Keratinocyte (primary cell): Measurements from ENCODE around the gene SCD5. TPM values are rescaled to one million over a fixed set of nuclear protein-coding genes. Genes with fewer than 3 reads are reported as not detected.

Experiments used
- DNase-seq: peaks from one replicate; pipeline ENCODE4 v3.0.0-alpha.2; 2011; ENCODE audit warnings: low read depth, missing footprints, low spot score
- FAIRE-seq: peaks from 2 replicates; lab custom pipeline; 2011; peaks lifted over from hg19 to GRCh38; lab: Jason Lieb, UNC
- H2AFZ ChIP-seq: 2 replicates; pipeline ENCODE4 v1.6.0; 2012; ENCODE audit warnings: low read length, control low read depth, inconsistent platforms; ENCODE audit not compliant: control insufficient read depth
- H3K27ac ChIP-seq: 2 replicates; pipeline ENCODE4 v1.5.1; 2011; ENCODE audit warnings: low read length; ENCODE audit not compliant: control insufficient read depth, insufficient read depth
- H3K27me3 ChIP-seq: 3 replicates; pipeline ENCODE4 v1.6.0; 2011; ENCODE audit warnings: low read length; ENCODE audit not compliant: control insufficient read depth, insufficient read depth; ENCODE audit errors: extremely low read depth
- H3K36me3 ChIP-seq, 2 experiments: 2 replicates in 1 of 2; 3 replicates in 1 of 2; pipeline ENCODE4 v1.5.1; 2011; ENCODE audit warnings: low read length in 2 of 2, mild to moderate bottlenecking in 1 of 2; ENCODE audit not compliant: control insufficient read depth in 2 of 2, insufficient read depth in 2 of 2; ENCODE audit errors: extremely low read depth in 1 of 2
- H3K4me1 ChIP-seq: 3 replicates; pipeline ENCODE4 v1.5.1; 2011; ENCODE audit warnings: low read length; ENCODE audit not compliant: control insufficient read depth, insufficient read depth; ENCODE audit errors: extremely low read depth
- H3K4me2 ChIP-seq: 3 replicates; pipeline ENCODE4 v1.6.0; 2011; ENCODE audit warnings: low read depth, low read length; ENCODE audit not compliant: control insufficient read depth, insufficient read depth; ENCODE audit errors: extremely low read depth
- H3K4me3 ChIP-seq, 3 experiments: fragments of 200-600 bp in 1 of 3; sonication (generic) in 1 of 3; 2 replicates in 2 of 3; 3 replicates in 1 of 3; pipeline ENCODE4 v1.5.1; 2011 to 2016; ENCODE audit warnings: low read length in 3 of 3, mild to moderate bottlenecking in 3 of 3, control low read depth in 2 of 3, inconsistent platforms in 1 of 3, low read depth in 1 of 3, mixed read lengths in 1 of 3, mixed run types in 1 of 3, moderate library complexity in 1 of 3; ENCODE audit not compliant: control insufficient read depth in 2 of 3, insufficient read depth in 2 of 3; ENCODE audit errors: extremely low read depth in 1 of 3
- H3K79me2 ChIP-seq: 2 replicates; pipeline ENCODE4 v1.6.0; 2012; ENCODE audit warnings: low read length; ENCODE audit not compliant: control insufficient read depth, insufficient read depth
- H3K9ac ChIP-seq: 3 replicates; pipeline ENCODE4 v1.6.0; 2011; ENCODE audit warnings: low read length; ENCODE audit not compliant: control insufficient read depth, insufficient read depth; ENCODE audit errors: extremely low read depth
- H3K9me1 ChIP-seq: 3 replicates; pipeline ENCODE4 v1.6.0; 2011; ENCODE audit warnings: low read length; ENCODE audit not compliant: control insufficient read depth, insufficient read depth; ENCODE audit errors: extremely low read depth
- H3K9me3 ChIP-seq: 2 replicates; pipeline ENCODE4 v1.5.1; 2012; ENCODE audit warnings: low read depth, low read length; ENCODE audit not compliant: control insufficient read depth
- H4K20me1 ChIP-seq: 3 replicates; pipeline ENCODE4 v1.6.0; 2011; ENCODE audit warnings: low read length; ENCODE audit not compliant: control insufficient read depth, insufficient read depth; ENCODE audit errors: extremely low read depth
- EZH2 ChIP-seq: IDR thresholded peaks from one replicate; pipeline ENCODE4 v1.6.1; 2012; ENCODE audit warnings: inconsistent platforms, mild to moderate bottlenecking, low read length, moderate library complexity
- dilution Hi-C: fragments of 300-500 bp; cut with MboI; formaldehyde crosslinking; loops from one replicate; pipeline ENCODE4 v1.7.0; 2020; ENCODE audit warnings: low sequenced_read_pairs; ENCODE audit not compliant: extremely low pct_ligation_motif_present
- polyA plus RNA-seq, 5 experiments: library from polyadenylated mRNA; depleted of rRNA in 3 of 5; stranded (reverse) in 3 of 5; stranded (forward) in 1 of 5; unstranded in 1 of 5; fragments of >200 nt; gene quantifications; 1 replicate in 1 of 5; 2 replicates in 3 of 5; 3 replicates in 1 of 5; pipeline versions ENCODE4 v1.2.1 to v1.2.3, GENCODE V29; 2011 to 2012; ENCODE audit warnings: missing spikeins in 2 of 5, low read depth in 1 of 5, low replicate concordance in 1 of 5
- TF ChIP-seq, protein P1 (sequence below), 3 experiments: IDR thresholded peaks in 1 of 3; conservative IDR thresholded peaks in 1 of 3; optimal IDR thresholded peaks in 1 of 3; 2 replicates in 2 of 3; 3 replicates in 1 of 3; pipeline versions ENCODE3 to v1.5.1; 2011; ENCODE audit warnings: low read length in 3 of 3, mild to moderate bottlenecking in 3 of 3, moderate library complexity in 2 of 3, control low read depth in 1 of 3, inconsistent platforms in 1 of 3; ENCODE audit not compliant: insufficient read depth in 2 of 3; ENCODE audit errors: extremely low read depth in 1 of 3

SCD5 gene
- polyA plus RNA-seq, 1 donor (not counting 4 experiments of a cell fraction or from before 2014, with no cell fraction given) = 39.4 TPM

DNA sequence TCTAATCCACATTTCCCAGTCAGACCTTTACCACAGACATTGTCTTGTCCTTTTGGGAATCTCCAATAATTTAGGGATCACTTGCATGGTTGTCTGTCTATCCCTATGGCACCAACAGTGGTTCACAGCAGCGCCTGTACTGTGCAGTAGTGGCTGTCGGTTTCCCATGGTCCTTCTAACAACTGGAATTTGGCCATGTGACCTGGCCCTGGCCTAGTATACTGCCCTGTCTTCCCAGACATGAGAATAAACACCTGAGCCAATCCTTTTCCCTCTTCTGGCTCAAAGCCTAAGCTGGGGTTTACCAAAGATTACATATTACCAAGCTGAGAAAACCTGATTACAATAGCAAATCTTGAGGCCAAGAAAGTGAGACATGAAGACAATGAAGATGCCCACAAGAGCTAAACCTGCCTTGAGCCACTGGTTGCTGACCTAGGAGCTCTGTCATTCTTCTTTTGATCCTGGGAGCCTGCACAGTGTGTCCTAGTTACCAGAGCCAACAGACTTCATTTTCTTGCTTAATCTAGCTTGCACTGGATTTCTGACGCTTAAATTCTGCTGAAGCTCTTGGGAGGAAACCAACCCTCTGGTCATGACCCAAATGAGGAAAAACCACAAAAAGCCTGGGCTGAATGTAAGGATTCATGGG is 92.1 kb downstream of the SCD5 start:
- H3K79me2 ChIP-seq = peaks cover 20% of the 10 kb centered on the region
- H4K20me1 ChIP-seq = no peaks in the 10 kb centered on the region
- H3K9me1 ChIP-seq = no peaks in the 10 kb centered on the region
- no peak overlapping the region for H2AFZ ChIP-seq
- dilution Hi-C loops = no loop called here
- no peaks in the 10 kb centered on the region for H3K9me3 ChIP-seq
- no peak for TF ChIP-seq EZH2
- TF ChIP-seq, protein P1, sequence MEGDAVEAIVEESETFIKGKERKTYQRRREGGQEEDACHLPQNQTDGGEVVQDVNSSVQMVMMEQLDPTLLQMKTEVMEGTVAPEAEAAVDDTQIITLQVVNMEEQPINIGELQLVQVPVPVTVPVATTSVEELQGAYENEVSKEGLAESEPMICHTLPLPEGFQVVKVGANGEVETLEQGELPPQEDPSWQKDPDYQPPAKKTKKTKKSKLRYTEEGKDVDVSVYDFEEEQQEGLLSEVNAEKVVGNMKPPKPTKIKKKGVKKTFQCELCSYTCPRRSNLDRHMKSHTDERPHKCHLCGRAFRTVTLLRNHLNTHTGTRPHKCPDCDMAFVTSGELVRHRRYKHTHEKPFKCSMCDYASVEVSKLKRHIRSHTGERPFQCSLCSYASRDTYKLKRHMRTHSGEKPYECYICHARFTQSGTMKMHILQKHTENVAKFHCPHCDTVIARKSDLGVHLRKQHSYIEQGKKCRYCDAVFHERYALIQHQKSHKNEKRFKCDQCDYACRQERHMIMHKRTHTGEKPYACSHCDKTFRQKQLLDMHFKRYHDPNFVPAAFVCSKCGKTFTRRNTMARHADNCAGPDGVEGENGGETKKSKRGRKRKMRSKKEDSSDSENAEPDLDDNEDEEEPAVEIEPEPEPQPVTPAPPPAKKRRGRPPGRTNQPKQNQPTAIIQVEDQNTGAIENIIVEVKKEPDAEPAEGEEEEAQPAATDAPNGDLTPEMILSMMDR (optimal IDR thresholded peaks at IDR 0.05 in 1 of 3, IDR thresholded peaks at IDR 0.05 in 1 of 3, conservative IDR thresholded peaks at IDR 0.05 in 1 of 3; ENCODE audit: extremely low read depth in 1 of 3, insufficient read depth in 2 of 3, low read length in 3 of 3) = no peak
- no peak for DNase-seq
- H3K9ac ChIP-seq = no peak overlapping the region
- no peak overlapping the region for H3K27ac ChIP-seq
- H3K4me2 ChIP-seq = no peak overlapping the region
- FAIRE-seq = peak; percentile 9
- no peak overlapping the region for H3K4me3 ChIP-seq
- no peaks in the 10 kb centered on the region for H3K27me3 ChIP-seq
- H3K36me3 ChIP-seq = peaks cover 0 to 5% of the 10 kb centered on the region in 2 experiments
- H3K4me1 ChIP-seq = no peaks in the 10 kb centered on the region

GRCh38 chr4:82705928-82706300 is 92.7 kb downstream of the SCD5 start:
- no peak overlapping the region for H3K27ac ChIP-seq
- H2AFZ ChIP-seq = no peak overlapping the region
- H3K4me3 ChIP-seq = no peak overlapping the region
- FAIRE-seq (no peak), DNase-seq (no peak)
- peaks cover 20% of the 10 kb centered on the region for H3K79me2 ChIP-seq
- H3K9me1 ChIP-seq = no peaks in the 10 kb centered on the region
- dilution Hi-C loops = no loop called here
- no peaks in the 10 kb centered on the region for H4K20me1 ChIP-seq
- H3K27me3 ChIP-seq = no peaks in the 10 kb centered on the region
- H3K4me2 ChIP-seq = no peak overlapping the region
- no peaks in the 10 kb centered on the region for H3K9me3 ChIP-seq
- no peaks in the 10 kb centered on the region for H3K4me1 ChIP-seq
- peaks cover 0 to 5% of the 10 kb centered on the region in 2 experiments for H3K36me3 ChIP-seq
- no peak for TF ChIP-seq EZH2
- TF ChIP-seq, protein P1 (optimal IDR thresholded peaks at IDR 0.05 in 1 of 3, IDR thresholded peaks at IDR 0.05 in 1 of 3, conservative IDR thresholded peaks at IDR 0.05 in 1 of 3; ENCODE audit: extremely low read depth in 1 of 3, insufficient read depth in 2 of 3, low read length in 3 of 3) = no peak
- H3K9ac ChIP-seq = no peak overlapping the region
